NCI-H1436 (cell line): ENCODE measurements around the gene PRKCA.

Experiments used
- DNase-seq: peaks from one replicate; lab custom pipeline; 2025; lab: John Stamatoyannopoulos, UW

PRKCA gene

DNA sequence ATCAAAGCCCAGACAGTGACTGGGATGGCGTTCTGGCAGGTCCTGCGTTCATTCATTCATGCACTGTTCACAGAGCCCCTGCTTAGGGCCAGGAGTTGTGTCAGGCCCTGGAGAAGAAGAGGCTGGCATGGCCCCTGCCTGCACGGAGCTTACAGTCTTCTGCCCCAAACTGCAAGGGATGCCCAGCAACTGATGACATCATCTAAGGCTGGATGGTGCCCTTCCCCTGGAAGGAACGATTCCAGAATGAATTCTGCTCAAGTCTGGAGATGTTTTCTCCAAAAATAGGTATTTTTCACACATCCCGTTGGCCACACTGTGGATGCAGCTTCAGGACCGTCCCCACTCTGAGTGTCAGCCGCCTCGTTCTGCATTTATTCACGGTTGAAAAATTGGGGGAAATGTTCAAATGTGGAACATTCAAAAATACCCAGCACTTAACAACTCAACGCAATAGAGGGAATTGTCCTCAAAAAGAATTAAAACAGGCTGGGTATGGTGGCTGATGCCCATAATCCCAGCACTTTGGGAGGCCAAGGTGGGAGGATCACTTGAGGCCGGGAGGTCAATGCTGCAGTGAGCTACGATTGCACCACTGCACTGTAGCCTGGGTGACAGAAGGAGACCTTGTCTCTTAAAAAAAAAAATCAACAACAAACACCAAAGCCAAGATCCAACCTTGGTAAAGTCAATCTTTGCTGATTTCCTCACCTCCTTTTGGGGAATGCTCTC lies 508.7 kb downstream of the PRKCA start:
- DNase-seq, result no peak

DNA sequence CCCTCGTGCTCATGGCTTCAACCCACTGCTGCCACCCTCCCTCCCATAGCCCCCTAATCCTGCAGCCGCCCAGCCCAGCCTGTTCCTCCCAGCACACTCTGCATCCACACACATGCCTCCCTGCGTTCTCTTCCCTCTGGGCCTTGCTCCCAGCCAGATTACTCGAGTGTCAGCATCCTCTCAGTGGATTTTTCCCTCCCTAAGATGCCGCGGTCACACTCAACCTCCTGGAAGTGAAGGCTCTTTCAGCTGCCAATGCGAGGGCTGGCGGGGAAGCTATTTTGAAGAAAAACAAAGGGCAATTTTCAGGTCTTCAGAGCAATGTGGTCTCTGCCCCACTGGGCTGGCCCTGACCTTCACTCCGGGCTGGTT lies 509.3 kb downstream of the PRKCA start:
- no peak for DNase-seq

DNA sequence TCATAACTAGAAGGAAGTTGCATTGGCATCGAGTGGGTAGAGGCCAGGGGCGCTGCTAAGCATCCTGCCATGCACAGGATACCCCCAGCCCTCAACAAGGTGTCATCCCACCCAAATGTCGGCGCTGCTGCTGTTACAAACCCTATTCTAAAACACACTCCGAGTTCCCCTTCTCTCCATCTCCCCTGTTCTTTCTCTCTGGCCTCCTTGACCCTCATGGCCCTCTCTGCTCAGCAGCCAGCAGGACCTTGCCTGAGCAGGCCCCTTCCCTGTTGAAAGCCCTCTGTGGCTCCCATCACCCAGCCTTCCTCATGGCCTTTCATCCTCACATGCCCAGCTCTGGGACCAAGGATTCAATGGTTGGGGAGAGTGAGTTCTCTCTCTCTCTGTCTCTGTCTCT lies 510.2 kb downstream of the PRKCA start:
- no peak for DNase-seq

DNA sequence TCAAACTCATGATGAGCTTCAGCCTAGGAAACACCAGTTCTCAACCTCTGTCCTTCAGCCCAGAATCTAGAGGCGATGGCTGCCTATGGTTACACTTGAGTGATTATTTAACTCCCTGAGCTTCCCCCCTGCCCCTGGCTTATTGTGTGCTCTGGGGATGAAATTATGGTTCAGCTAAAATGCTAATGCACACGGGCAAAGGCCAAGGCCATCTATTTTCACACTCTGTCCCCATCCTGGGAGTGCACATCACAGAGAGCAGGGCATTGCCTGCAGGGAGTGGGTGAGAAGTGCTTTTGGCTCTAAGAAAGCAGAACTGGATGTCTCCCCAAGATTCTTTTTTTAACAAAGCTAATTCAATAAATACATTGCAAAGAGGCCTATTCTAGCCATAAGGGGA lies 510.9 kb downstream of the PRKCA start:
- no peak for DNase-seq

DNA sequence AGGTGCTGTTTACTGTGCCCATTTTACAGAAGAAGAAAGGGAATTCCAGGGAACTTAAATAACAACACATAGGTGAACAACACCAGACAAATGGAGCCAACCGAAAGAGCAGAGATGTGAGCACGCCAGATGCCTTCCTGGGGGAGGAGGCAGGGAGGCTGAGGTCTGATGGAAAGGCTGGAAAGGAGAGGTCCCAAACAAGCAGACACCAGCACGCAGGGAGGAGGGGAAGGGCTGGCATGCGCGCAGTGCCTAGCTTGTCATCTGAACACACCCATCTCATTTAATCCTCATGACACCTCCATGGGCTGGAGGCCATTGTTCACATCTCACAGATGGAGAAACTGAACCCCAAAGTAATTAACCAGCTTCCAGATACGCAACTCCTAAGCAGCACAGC lies 511.6 kb downstream of the PRKCA start:
- DNase-seq, result no peak

DNA sequence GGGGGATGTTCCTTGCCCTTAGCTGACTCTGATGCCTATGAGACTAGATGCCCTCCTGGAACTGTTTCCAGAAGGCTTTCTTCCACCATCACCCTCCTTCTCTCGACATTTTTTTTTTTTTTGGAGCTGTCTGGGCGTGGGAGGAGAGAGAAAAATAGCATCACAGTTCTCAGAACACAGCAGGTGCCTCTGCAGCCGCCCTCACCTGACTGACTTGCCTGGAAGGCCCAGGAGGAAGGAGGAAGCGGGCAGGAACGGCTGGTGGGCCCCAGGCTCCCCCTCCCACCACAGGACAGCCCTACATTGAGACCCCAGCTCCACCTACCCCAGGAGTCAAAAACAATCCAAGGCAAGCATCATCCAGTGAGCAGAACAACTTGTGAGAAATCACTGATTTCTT lies 512.2 kb downstream of the PRKCA start:
- no peak for DNase-seq

DNA sequence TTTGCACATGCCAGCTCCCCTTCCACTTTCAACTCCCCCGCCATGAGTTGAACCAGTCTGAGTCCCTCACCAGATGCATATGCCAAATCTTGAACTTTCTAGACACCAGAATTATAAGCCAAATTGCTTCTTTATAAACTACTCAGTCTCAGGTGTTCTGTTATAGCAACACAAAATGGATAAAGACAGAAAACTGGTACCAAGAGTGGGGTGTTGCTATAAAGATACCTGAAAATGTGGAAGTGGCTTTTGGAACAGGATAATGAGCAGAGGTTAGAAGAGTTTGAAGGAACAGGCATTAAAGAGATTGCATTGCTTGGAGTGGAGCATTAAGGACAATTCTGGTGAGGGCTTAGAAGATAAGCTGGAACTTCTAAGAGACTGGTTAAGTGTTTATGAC lies 515.3 kb downstream of the PRKCA start:
- DNase-seq, result no peak

DNA sequence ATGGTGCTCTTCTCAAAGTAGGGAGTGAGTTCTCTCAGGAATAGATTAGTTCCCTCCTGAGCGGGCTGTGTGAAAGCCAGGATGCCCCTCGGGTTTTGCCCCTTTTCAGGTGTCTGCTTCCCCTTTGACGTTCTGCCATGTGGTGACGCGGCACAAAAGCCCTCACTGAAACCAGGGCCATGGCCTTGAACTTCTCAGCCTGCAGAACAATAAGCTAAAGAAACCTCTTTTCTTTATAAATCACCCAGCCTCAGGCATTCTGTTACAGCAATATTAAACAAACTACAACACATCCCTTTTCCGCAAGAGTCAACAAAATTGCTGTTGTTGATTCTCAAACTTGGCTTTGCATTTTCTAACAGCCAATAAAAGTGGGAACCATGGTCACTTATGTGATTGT lies 517.1 kb downstream of the PRKCA start:
- no peak for DNase-seq

DNA sequence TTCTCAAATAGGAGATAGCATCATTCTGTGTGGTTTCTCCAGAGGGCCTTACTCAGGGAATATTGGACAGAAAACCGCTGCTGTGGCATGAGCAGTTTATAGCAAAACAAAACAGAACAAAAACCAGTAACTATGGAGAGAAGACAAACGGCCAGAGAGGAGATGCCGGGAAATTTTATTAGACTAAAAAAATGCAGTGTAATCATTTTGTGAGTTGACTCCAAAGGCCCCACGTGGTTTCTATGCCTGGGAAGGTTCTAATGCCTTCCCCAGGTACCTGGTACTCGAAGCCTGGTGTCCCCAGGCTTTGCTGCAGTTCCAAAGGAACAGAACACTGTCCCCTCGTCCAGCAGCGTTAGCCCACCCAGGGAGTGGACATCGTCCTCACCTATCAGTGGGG lies 519.6 kb downstream of the PRKCA start:
- DNase-seq, result no peak

DNA sequence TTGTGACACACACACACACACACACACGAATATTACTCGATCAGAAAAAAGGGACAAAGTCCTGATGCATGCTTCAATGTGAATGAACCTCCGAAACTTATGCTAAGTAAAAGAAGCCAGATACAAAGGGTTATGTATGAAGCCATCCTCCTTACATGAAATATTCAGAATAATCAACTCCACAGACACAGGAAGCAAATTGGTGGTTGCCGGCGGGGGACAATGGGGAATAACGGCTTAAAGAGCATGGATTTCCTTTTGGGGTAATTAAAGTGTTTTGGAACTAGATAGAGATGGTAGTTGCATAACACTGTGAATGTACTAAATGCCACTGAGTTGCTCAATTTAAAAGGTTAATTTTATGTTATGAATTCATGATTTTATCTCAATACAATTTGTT lies 524.4 kb downstream of the PRKCA start:
- DNase-seq, result no peak

DNA sequence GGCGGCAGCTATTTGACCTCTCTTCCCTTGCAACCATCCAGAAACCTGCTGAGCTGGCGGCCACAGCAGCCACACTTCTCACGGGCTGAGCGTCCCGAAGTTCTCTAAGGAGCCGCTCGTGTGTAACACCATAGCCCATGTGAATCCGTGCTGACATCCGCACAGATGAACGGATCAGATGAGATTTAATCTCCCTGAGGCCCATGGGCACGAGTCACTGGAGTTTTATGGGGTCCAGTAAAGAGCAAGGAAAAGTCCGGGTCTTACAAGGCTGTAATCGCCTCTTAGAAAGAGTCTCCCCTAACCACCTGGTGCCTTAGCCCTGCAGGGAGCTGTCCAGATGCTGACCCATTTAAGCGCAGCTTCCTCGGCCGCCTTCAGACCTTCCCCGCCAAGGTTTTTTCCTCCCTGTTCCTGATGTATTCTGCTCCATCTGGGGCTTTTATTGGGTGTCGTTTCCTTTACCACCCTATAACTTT lies 527.0 kb downstream of the PRKCA start:
- DNase-seq, result no peak

DNA sequence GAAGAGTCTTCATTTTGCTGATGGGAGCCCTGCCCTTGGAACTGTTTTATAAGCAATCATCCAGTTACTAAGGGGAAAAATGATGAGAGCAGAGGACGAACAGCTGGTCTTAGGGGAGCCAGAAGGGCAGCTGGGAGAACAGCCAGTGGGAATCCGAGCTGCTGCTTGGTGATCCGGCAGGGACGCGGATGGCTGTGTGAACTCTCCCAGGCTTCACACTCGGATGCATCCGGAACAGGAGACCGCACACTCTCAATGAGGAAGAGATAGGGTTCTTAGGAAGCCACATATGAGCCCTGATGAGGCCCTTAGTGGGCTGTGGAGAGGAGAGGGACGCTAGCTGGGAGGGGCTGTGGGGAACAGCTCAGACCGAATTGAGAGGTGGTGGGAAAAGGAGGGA lies 527.5 kb downstream of the PRKCA start:
- DNase-seq, result no peak

DNA sequence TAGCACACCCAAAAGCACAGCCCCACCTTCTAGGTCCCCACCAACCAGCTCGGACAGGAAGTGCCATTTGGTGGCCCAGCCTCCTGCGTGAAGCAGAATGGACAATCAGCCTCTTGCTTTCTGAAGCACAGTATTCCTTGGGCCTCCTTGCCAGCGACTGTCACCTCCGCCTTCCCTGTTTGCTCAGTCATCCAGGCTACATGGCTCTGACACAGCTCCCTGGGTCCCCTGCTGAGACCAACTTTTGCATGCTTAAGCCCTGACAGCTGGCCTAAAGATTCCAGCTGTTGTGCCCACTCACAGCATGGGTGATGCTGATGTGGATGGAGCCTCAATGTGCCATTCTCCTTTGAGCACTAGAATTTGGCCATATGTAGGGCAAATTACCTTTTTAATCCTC lies 528.0 kb downstream of the PRKCA start:
- no peak for DNase-seq

DNA sequence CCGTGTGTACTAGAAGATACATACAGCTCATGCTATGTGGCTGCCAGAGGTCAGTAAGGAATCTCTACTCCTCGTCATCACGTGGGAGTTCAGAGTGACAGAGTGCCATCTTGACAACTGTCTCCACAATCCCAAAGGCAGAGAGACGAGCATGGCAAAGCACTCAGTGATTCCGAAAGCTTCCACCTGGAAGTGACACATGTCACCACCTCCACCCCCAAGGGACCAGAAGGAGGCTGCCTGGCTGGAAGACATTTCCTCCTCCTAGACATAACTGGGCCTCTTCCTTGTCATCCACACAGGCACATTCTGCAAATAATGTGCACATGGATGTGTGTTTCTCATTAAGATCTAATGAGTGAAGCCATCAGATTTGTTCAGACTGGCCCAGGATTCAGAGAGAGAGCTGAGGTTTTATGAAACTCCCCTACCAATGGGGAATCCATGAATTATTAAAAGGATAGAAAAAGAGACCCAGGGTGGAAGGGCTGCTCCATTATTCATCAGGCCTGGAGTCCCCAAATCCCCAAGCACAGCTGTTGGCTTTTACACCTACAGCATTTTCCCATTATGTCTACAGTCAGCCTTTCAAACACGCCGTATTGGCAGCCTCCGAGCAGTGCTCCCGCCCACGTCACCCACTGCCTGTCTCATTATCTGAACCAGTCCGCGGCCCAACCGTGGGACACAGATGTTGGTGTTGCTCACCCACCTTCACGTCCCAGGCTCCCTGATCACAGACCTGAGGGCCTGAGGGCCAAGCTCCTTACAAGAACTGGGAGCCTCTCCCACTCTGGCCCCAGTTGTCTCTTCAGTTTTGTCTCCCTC lies 529.2 kb downstream of the PRKCA start:
- DNase-seq, result no peak

DNA sequence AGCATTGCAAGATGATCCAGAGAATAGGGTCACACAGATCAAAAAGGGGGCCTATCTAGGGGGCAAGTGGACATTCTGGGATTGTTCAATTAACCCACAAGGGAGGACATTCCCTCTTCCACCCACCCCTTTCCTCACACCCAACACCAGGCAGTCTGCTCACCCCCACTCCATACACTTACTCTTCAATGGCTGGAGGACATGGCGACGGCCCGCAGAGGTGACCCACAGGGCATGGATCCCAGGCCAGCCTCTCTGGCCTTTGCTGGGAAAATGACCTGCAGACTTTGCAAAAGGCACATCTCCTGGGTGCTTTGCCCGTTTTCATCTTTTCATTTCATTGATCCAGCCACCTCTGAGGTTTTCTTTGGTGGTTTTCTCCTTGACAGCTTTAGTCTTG lies 530.8 kb downstream of the PRKCA start:
- DNase-seq, result no peak

DNA sequence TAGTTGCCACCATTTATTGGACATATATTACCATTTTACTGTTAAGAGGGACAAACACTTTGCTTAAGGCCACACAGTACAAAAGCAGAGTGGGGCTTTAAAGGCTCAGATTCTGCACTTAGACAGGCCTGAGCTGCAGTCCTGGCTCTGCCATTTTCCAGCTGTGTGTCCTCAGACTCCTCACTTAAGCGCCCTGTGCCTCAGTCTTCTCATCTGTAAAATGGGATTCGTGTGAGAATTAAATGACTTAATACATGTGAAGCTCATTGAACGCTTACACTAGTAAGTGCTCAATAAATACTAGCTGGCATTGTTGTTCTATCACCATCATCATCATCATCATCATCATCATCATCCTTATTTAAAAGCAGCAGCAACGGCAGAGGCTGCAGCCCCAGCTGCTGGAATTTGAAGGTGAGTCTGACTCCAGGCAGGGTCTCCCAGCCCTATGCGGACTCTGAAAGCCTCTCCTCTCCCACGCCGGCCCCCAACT lies 532.1 kb downstream of the PRKCA start:
- no peak for DNase-seq

DNA sequence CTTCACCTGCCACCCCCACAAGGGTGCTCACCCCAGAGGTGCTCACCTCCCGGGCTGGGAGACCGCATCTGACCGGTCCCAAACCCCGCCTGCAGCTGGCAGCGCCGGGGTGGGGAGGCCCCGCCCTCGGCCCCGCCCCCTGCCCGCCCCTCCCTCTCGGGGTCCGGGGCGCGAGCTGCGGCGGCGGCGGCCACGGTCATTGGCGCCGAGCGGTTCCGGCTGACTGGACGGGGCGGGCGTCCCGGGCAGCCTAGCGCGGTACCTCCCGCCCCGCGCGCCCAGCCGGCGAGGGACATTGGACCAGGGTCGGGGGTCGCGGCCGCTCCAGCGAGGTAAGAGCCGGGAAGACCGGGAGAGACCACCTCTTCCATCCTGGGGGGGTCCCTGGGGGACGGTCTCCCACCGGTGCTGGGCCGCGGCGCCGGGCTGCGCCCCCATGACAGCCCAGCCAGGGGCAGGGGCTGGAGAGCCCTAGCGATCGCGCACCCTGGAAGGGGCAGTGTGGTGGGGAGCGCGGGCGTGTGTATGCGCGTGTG lies 532.6 kb downstream of the PRKCA start, which contains the start of gene CACNG5:
CACNG5 (plus strand) TSS at position 199 of the 536 bp plus-strand sequence. CDS start 42,216 bp downstream, outside the sequence.
- DNase-seq, result peak; percentile 32

DNA sequence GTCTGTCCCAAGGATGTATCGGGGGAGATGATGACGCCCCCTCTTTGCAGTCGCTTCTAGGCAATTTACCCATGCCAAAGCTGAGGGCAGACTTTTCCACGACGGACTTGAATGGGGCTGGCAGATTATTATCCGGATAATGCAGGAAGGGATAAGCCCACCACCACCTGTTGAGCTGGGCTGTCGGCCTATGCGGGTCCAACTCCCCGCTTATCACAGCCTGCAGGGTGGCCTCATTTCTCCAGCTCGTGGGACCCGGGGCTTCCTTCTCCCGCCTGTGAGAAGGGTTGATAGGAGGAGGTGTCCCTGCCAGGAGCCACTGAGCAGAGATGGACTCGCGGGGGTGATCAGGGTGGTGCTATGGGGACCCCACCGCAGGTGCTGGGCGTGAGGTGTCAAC lies 533.1 kb downstream of the PRKCA start:
- no peak for DNase-seq

DNA sequence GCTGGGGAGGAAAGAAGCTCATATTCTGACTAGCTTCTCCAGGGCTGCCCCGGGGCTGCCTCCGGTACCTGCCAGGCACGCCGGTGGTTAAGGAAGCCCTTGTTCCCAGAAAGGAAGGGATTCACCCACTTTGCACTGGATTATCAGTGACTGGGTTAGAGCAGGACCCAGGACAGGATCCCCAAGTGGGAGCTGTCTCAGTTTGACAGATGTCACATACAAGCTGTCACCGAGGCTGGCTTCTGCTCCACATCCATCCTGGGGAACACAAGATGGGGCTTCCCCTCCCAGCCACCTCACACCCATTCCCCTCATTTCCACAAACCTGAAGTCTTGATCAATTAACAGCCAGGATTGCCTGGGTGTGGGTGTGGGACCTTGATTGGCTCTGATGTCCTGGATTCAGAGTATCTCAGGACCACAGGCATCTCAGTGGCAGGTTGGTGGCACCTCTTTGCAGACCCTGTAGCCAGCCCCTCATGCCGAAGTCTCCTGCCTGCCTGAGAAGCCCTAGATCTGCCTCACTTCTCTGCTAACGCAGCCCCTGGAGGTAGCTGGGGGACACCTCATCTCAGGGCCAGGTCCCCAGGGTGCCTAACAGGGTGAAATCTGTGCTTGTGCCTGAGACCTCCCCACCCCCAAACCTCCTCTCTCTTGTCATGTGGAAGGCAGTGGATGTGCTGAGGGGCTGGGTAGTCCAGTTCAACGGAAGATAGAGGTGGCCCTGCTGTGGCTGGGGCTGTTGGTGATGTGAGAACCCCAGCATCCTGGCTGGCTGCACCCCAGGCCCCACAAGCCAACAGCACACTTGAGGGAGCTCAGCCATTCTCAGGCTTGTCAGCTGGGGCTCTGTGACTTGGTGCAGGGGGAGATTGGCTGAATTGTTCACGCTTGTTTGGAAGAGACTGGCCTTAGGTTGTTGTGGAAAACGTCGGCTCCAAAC lies 533.9 kb downstream of the PRKCA start:
- DNase-seq, result no peak

DNA sequence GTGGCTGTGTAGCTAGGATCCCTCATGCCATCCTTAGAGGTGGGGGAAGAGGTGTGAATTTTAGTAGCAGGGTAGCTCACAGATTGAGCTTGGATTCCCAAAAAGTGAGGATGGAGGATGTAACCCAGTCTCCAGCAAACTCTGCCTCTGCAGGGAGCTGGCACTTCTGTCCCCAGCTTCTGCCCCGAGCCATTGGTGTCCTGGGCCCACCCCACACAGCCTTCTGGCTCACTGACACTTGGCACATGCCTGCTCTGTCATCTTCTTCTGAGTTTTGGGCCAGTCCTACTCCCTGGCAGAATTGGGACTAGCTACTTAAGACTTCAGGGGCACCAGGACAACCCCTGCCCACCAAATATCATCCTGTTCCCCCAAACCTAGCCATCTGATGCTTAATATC lies 534.8 kb downstream of the PRKCA start:
- no peak for DNase-seq

DNA sequence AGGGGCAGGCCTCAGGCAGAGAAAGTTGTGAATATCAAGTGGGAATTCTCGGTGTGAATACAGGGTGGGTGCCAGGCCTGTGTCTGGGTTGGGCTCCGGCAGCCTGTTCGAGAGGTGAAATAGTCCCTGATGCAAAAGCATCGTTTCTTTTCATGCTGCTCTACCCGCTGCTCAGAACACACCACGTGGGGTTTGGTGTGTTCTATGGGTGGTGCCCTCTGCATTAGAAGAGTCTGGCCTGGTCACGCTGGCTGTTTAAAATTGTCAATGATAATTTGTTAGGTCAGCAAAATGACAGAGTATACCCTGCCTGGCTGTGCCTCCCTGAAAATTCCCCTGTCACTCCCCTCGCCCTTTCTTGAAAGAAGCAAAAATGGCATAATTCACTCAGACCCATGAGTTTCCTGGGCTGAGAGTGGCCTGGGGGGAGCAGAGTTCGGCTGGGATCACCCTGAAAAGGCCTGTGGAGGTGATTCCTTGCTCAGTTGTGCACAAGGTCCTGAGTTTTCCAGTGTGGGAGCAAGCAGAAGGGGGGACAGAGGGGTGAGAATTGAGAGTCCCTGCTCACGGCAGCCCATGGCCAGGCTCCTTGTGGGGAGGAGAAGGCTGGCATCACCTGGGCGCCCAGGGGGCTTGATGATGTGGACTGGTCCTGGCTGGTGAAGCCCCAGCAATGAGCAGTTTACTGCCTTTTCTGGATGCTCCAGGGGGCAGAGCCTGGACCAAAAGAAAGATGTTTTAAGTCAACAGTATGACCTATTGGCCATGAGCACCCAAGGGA lies 535.7 kb downstream of the PRKCA start:
- DNase-seq, result no peak
